Mucosa of gallbladder (tissue), 1 donor: Measurements from ENCODE around the gene EGFR. TPM values are rescaled to one million over a fixed set of nuclear protein-coding genes. Genes with fewer than 3 reads are reported as not detected.

Experiments
- DNase-seq: peaks from one replicate; pipeline ENCODE4 v3.0.0-alpha.2; 2020; ENCODE audit warnings: low spot score
- total RNA-seq: library from RNA; stranded (reverse); gene quantifications from one replicate; pipeline ENCODE4 v1.2.1, GENCODE V29; 2021
- donor health status: DM: no; HTN: no; CAD: no.

Gene EGFR
- total RNA-seq, 1 donor from 2014 or later, result 87.3 TPM

DNA sequence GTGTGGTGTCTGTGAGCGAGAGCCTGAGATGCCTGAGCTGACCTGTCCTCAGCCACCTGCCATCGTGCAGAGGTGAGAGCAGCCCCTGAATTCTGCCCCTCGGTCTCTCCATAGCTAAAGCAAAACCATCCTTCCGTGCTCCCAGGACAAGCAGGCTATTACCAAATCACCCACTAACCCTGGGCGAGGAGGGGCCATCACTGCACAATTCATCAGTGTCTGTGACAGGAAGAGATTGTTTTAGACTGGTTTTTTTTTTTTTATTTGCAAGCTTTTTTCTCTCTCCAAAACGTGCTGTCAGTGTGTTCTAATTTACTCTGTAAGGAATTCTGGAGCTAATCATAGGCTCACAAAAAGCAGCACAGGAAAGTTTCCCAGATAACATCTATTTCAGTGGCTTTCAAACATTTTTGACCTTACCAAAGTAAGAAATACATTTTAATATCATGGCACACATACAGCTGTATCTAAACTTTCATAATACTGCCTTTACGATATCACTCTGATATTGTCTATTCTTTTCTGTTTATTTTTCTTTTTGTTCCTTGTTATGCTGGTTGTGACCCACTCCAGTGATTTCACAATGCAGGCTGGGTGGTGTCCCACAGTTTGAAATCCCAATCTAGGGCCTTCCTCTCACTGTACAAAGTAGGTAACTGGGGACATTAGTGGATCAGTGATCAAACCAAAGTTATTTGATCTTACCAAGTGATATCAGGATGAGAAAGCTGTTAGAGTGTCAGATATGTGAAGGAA, 62.8 kb downstream of the EGFR start:
- DNase-seq, result no peak

- no peak for DNase-seq
Observed at GRCh38 chr7:55082228-55082603, 63.4 kb downstream of the EGFR start.

DNA sequence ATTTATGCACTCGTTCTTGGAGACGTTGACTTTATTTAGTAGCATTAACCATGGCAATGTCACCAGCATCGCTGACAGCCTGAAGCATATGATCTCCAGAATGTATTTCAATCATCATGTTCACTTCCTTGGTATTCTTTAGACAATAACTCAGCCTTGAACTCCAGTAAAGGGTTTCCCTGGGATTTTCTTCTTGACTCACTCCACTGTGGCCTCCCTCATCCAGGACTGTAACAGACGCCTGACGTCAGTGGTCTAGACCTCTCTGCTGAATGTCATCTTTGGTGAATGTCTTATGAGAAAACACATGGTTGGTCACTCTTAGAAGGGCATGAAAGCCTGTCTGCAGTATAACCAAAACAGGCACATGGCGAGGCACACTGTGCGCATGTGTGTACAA, 64.4 kb downstream of the EGFR start:
- no peak for DNase-seq

DNA sequence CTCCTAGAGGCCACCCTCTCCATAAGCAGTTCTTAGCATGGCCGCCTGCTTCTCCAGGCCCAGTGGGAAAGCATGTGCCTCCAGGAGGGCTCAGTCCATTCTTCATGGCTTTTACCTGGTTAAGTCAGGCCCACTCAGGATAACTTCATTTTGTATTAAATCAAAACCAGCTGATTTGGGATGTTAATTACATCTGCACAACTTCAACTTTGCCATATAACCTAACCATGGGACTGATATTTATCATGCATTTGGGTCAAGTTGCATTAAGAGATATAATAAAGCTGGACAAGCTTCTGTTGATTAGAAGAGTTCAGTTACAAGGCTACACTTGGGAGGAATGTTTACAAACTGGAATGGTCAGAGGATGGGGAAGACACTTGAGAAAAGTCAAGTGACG, 65.5 kb downstream of the EGFR start:
- DNase-seq, result no peak

- no peak for DNase-seq
Observed at GRCh38 chr7:55085511-55086412, 66.9 kb downstream of the EGFR start.

- DNase-seq, result no peak
Observed at GRCh38 chr7:55086413-55087201, 67.8 kb downstream of the EGFR start.

DNA sequence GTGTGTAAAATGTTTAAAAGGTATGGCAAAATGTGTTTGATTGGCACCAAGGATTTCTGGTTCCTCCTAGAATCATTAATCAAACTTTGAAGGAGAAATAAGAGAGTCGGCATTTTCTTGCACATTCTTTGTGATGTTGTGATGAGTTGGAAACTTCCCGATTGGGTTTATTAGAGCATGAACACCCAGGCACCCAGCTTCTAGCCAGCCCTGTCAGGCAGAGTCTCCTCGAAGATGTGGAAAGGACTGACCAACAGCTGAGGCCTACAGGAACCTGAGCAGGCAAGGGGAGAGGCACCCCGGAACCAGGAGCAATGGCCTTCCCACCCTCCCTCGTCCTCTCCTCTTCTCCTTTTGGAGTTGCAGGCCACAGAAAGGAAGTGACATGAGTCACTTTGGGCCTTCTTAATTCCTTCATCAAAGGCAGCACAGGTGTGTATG, 68.7 kb downstream of the EGFR start:
- DNase-seq, result no peak

GRCh38 chr7:55088107-55088506, 69.3 kb downstream of the EGFR start:
- DNase-seq, result no peak

- no peak for DNase-seq
Observed at GRCh38 chr7:55088620-55089019, 69.8 kb downstream of the EGFR start.

- no peak for DNase-seq
Observed at GRCh38 chr7:55092186-55092974, 73.6 kb downstream of the EGFR start.

GRCh38 chr7:55092975-55093373, 74.2 kb downstream of the EGFR start:
- DNase-seq, result no peak

- DNase-seq, result no peak
Observed at GRCh38 chr7:55093674-55094073, 74.9 kb downstream of the EGFR start.

DNA sequence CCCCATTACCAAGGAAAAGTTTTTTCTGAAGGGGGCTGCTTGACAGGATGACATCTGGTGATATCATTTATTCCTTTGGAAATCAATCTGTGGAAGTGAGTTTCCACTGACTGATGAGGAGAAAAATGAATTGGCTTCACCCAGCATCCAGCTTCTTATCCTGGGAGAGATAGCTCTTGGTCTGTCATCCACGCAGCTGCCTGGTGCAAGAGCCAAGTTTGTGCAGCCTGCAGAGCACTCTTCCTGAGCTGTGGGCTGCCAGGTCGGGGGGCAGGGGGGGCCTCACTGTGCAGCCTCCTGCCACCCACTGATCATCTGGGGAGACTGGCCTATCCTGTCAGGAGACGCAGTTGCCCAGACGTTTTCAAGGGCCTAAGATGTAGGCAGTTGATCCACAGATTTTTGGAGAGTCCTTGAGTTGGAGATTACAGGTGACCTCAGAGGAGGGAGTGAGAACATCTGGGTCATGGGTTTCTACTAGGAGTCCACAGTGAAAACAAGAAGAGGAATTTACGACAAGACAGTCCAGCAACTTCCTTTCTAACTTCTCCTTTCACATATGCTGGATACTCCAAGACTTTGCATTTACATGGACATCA, 75.4 kb downstream of the EGFR start:
- DNase-seq, result no peak

DNA sequence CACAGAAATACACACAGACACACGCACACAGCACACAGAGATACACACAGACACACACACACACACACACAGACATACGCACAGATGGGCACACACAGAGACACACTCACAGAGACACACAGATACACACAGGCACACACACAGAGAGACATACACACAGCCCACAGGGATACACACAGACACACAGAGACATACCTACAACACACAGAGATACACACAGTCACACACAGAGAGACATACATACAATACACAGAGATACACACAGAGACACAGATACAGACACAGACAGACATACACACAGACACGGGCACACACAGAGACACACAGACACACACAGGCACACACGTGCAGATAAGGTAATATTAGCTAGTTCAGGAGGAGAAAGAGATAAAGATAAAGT, 76.9 kb downstream of the EGFR start:
- DNase-seq, result no peak

GRCh38 chr7:55096323-55096722, 77.5 kb downstream of the EGFR start:
- no peak for DNase-seq

DNA sequence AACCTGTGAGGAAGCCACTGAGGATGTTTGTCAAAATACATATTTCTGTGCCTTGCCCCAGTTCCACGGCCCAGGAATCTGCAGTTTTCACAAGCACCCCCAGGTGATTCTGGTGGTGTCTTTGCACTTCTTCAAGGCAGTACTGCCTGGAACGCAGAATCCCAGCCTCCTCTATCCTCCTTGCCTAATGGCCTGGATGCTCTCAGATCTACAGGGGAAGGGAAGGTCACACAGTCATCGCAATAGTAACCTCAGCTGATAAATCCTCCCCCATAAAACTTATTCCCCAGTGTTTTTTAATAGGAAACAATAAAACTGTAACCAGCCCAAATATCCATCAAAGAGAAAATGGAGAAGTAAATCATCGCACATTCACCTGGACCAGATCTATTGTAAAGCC, 78.3 kb downstream of the EGFR start:
- no peak for DNase-seq

GRCh38 chr7:55099066-55099820, 80.4 kb downstream of the EGFR start:
- no peak for DNase-seq

- DNase-seq, result no peak
Observed at GRCh38 chr7:55099821-55100543, 81.2 kb downstream of the EGFR start.

- DNase-seq, result peak; percentile 49
Observed at GRCh38 chr7:55100544-55101327, 81.9 kb downstream of the EGFR start.
